ENCODE results near the gene AFG3L2.

AFG3L2 gene

GRCh38 chr18:12372406-12372805 is 4.6 kb downstream of the AFG3L2 start:
- TF ChIP-seq POLR2AphosphoS5 (IDR thresholded peaks at IDR 0.05; ENCODE audit: low read depth, low read length) (no peak), SIN3A (IDR thresholded peaks at IDR 0.05; ENCODE audit: borderline replicate concordance, insufficient read depth, low read length) (no peak), TAF1 (IDR thresholded peaks at IDR 0.05; ENCODE audit: borderline replicate concordance, insufficient read depth, low read length) (no peak), FOXP2 (optimal IDR thresholded peaks at IDR 0.05; ENCODE audit: borderline replicate concordance, extremely low read depth, extremely low read length, insufficient read depth) (no peak)
- TF ChIP-seq, protein P1, sequence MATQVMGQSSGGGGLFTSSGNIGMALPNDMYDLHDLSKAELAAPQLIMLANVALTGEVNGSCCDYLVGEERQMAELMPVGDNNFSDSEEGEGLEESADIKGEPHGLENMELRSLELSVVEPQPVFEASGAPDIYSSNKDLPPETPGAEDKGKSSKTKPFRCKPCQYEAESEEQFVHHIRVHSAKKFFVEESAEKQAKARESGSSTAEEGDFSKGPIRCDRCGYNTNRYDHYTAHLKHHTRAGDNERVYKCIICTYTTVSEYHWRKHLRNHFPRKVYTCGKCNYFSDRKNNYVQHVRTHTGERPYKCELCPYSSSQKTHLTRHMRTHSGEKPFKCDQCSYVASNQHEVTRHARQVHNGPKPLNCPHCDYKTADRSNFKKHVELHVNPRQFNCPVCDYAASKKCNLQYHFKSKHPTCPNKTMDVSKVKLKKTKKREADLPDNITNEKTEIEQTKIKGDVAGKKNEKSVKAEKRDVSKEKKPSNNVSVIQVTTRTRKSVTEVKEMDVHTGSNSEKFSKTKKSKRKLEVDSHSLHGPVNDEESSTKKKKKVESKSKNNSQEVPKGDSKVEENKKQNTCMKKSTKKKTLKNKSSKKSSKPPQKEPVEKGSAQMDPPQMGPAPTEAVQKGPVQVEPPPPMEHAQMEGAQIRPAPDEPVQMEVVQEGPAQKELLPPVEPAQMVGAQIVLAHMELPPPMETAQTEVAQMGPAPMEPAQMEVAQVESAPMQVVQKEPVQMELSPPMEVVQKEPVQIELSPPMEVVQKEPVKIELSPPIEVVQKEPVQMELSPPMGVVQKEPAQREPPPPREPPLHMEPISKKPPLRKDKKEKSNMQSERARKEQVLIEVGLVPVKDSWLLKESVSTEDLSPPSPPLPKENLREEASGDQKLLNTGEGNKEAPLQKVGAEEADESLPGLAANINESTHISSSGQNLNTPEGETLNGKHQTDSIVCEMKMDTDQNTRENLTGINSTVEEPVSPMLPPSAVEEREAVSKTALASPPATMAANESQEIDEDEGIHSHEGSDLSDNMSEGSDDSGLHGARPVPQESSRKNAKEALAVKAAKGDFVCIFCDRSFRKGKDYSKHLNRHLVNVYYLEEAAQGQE (IDR thresholded peaks at IDR 0.05; ENCODE audit: insufficient read depth in 1 of 2, low read depth in 2 of 2, low read length in 2 of 2), result no peak

DNA sequence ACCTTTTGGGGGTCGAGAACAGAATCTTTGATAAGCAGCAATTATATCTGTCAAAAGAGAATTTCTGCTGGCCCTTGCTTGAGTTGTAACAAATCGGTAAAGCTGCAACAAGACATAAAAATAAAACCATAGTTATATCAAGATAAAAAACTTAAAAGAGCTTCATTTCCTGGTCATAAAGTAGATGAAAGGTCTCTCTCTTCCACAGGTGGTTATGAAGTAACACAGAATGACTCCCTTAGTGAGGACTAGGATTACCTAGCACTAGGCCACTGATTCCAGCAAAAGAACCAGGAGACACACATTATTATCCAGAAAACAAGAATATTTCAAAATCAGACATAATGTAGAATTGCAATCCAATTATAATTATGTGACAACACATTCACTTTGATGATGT is 5.4 kb downstream of the AFG3L2 start:
- no peak for TF ChIP-seq TAF1 (IDR thresholded peaks at IDR 0.05; ENCODE audit: borderline replicate concordance, insufficient read depth, low read length)
- TF ChIP-seq SIN3A (IDR thresholded peaks at IDR 0.05; ENCODE audit: borderline replicate concordance, insufficient read depth, low read length), result no peak
- no peak for TF ChIP-seq POLR2AphosphoS5 (IDR thresholded peaks at IDR 0.05; ENCODE audit: low read depth, low read length)
- no peak for TF ChIP-seq FOXP2 (optimal IDR thresholded peaks at IDR 0.05; ENCODE audit: borderline replicate concordance, extremely low read depth, extremely low read length, insufficient read depth)
- TF ChIP-seq, protein P1 (IDR thresholded peaks at IDR 0.05; ENCODE audit: insufficient read depth in 1 of 2, low read depth in 2 of 2, low read length in 2 of 2), result no peak

GRCh38 chr18:12369211-12369610 is 7.8 kb downstream of the AFG3L2 start:
- TF ChIP-seq, protein P1 (IDR thresholded peaks at IDR 0.05; ENCODE audit: insufficient read depth in 1 of 2, low read depth in 2 of 2, low read length in 2 of 2), result no peak
- TF ChIP-seq SIN3A (IDR thresholded peaks at IDR 0.05; ENCODE audit: borderline replicate concordance, insufficient read depth, low read length), result no peak

DNA sequence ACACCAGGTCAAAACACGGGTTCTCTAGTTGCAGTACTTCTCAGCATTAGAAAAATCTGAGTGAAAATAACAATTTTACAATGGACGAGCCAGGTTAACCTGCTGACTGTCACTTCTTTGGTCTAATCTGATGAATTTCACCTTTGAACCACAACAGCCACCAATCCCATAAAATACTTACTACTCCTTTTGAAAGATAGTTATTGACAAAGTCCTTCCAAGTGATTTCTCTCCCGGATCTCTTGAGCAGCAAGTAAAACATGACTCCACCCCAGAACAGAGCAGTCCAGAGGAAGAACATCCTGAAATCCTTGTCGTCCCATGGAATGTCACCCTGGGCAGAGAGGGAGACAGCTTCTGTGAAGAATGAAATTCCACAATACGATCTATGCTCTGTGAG is 10.2 kb downstream of the AFG3L2 start:
- TF ChIP-seq, protein P1 (IDR thresholded peaks at IDR 0.05; ENCODE audit: insufficient read depth in 1 of 2, low read depth in 2 of 2, low read length in 2 of 2), result no peak
- TF ChIP-seq POLR2AphosphoS5 (IDR thresholded peaks at IDR 0.05; ENCODE audit: low read depth, low read length) (no peak), TAF1 (IDR thresholded peaks at IDR 0.05; ENCODE audit: borderline replicate concordance, insufficient read depth, low read length) (no peak), FOXP2 (optimal IDR thresholded peaks at IDR 0.05; ENCODE audit: borderline replicate concordance, extremely low read depth, extremely low read length, insufficient read depth) (no peak), SIN3A (IDR thresholded peaks at IDR 0.05; ENCODE audit: borderline replicate concordance, insufficient read depth, low read length) (no peak)

DNA sequence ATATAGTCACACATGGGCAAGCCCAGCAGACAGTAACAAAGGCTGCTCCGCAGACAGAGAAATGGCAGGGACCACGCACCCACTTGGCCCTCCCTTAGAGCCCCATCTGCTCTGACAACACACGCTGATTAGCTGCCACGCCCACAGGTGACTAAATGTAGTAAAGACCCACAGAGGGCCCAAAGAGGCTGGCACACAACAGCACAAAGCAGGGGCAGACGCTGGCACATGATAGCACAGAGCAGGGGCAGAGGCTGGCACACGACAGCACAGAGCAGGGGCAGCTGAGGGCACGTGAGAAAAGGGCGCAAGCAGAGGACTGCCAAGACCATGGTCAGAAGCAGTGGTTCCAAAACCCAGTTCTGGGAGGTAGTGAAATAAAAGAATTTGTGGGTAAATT is 10.6 kb downstream of the AFG3L2 start:
- TF ChIP-seq TAF1 (IDR thresholded peaks at IDR 0.05; ENCODE audit: borderline replicate concordance, insufficient read depth, low read length), result no peak
- TF ChIP-seq SIN3A (IDR thresholded peaks at IDR 0.05; ENCODE audit: borderline replicate concordance, insufficient read depth, low read length), result no peak
- no peak for TF ChIP-seq POLR2AphosphoS5 (IDR thresholded peaks at IDR 0.05; ENCODE audit: low read depth, low read length)
- TF ChIP-seq, protein P1 (IDR thresholded peaks at IDR 0.05; ENCODE audit: insufficient read depth in 1 of 2, low read depth in 2 of 2, low read length in 2 of 2), result no peak
- TF ChIP-seq FOXP2 (optimal IDR thresholded peaks at IDR 0.05; ENCODE audit: borderline replicate concordance, extremely low read depth, extremely low read length, insufficient read depth), result no peak

All from PFSK-1 (cell line).